MG63 (cell line): ENCODE data around the gene ACOX3. TPM values are rescaled to one million over a fixed set of nuclear protein-coding genes. Genes with fewer than 3 reads are reported as not detected.
"Not testable (repeated sequence)": the region's sequence is repeated elsewhere in the genome, so short reads cannot be mapped to it uniquely, and the experiment has no call there.

ENCODE experiments used
- DNase-seq: peaks from one replicate; pipeline ENCODE4 v3.0.0-alpha.2; 2020
- H3K27me3 ChIP-seq: fragments of 250-450 bp; sonication (Bioruptor Pico); 2 replicates; pipeline ENCODE4 v1.5.1; 2020; ENCODE audit warnings: mild to moderate bottlenecking, moderate library complexity
- H3K36me3 ChIP-seq: fragments of 250-450 bp; sonication (Bioruptor Pico); 2 replicates; pipeline ENCODE4 v1.5.1; 2020; ENCODE audit warnings: mild to moderate bottlenecking, moderate library complexity
- H3K4me3 ChIP-seq: fragments of 250-450 bp; sonication (Bioruptor Pico); 2 replicates; pipeline ENCODE4 v1.5.1; 2020; ENCODE audit warnings: mild to moderate bottlenecking, moderate library complexity
- H3K9me3 ChIP-seq: fragments of 250-450 bp; sonication (Bioruptor Pico); 2 replicates; pipeline ENCODE4 v1.5.1; 2020; ENCODE audit warnings: mild to moderate bottlenecking, moderate library complexity
- total RNA-seq: library from RNA; depleted of rRNA; stranded (reverse); fragments of >200 nt; shearing (Covaris generic); gene quantifications from 2 replicates; pipeline ENCODE4 v1.2.3, GENCODE V29; 2014; ENCODE audit warnings: low replicate concordance

ACOX3 gene
- total RNA-seq, 1 experiment from 2014 or later, result 20.3 TPM

DNA sequence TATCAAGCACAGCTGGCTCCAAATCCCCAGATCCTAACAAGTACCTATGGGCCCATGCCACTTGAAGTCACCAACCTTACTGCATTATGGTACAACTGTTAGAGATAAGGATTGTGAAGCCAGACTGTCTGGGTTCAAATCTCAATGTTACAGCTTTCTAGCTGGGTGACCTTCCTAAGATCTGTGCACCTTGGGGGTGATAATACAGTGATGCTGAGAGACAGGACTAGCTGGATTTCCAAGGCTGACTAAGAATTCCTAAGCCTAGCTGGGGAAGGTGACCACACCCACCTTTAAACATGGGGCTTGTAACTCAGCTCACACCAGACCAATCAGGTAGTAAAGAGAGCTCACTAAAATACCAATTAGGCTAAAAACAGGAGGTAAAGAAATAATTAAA, 20.4 kb downstream of the ACOX3 start:
- H3K36me3 ChIP-seq, H3K27me3 ChIP-seq, H3K4me3 ChIP-seq, H3K9me3 ChIP-seq, DNase-seq: not testable (repeated sequence)

DNA sequence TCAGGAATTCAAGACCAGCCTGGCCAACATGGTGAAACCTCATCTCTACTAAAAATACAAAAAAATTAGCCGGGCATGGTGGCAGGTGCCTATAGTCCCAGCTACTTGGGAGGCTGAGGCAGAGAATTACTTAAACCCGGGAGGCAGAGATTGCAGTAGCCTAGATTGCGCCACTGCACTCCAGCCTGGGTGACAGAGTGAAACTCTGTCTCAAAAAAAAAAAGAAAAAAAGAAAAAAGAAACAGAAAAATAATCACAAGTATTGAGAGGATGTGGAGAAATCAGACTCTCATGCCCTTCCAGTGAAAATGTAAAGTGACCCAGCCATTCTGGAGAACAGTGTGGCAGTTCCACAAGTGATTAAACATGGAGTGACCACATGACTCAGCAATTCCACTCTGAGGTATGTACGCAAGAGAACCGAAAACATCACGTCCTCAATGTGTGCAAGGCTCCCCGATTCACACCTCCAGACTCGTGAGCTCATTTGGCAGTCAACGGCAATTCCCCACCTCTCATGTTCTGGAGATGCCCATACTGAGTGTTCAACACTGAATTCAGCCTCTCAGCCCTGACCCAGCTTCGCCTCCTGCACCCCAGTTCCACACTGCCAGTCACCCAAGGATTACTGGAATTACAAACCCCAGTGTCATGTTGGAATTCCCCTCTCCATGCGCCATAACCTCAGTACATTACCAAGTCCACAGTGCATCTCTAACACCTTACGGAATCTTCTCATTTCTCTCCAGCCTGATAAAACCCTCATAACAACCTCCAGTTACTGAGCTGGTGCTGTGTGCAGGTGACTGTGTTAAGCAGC, 21.1 kb downstream of the ACOX3 start:
- DNase-seq, result no peak
- H3K9me3 ChIP-seq, result no peaks in the 10 kb centered on the region
- H3K27me3 ChIP-seq, result no peaks in the 10 kb centered on the region
- H3K36me3 ChIP-seq, result peaks cover 5% of the 10 kb centered on the region
- no peak overlapping the region for H3K4me3 ChIP-seq

DNA sequence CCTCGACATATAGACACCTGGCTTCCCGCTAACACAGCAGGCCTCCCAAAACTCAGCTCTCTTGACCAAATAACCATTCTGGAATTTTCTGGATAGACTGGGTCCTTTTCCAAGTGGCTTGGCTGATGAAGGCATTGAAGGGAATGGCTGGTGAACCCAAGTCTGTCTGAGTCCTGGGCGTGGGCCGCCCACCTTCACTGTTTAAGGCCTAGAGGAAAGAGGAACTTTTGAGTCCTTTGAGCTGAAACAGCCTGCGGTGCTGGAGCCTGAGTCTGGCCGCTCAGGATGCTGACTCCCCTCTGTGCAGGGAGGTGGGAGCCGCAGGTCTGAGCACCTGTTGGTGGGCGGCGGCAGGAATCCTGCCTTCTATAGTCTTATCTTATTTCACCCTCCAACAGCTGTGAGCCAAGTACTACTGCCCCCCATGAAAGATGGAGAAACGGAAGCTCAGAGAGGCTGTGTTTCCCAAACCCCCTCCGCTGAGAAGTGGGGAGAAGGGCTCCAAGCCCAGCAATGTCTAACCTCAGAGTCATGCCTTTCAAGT, 23.4 kb downstream of the ACOX3 start:
- Histone ChIP-seq H3K27me3 (no peaks in the 10 kb centered on the region), H3K9me3 (no peaks in the 10 kb centered on the region), H3K36me3 (peaks cover 6% of the 10 kb centered on the region), H3K4me3 (no peak overlapping the region)
- DNase-seq, result no peak

DNA sequence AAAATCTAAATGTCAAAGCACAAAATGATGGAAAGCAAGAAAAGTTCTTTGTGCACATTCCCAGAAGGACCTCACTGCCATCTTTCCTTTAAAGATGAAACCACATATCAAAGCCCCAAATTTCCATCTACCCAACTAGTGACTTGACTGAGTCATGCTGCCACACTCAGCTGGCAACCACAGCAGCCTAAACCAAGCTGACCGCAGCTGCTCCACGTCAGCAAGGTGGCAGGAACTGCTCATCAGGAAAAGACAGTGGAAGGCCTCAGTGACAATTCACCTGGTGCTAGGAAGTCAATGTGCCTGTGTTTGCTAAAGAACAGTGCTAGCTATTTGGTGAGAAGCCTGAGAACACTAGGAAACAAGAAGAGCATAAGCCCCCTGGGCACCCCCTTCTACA, 26.1 kb downstream of the ACOX3 start:
- DNase-seq, result no peak
- H3K36me3 ChIP-seq, result peaks cover 6% of the 10 kb centered on the region
- no peaks in the 10 kb centered on the region for H3K27me3 ChIP-seq
- no peaks in the 10 kb centered on the region for H3K9me3 ChIP-seq
- no peak overlapping the region for H3K4me3 ChIP-seq

DNA sequence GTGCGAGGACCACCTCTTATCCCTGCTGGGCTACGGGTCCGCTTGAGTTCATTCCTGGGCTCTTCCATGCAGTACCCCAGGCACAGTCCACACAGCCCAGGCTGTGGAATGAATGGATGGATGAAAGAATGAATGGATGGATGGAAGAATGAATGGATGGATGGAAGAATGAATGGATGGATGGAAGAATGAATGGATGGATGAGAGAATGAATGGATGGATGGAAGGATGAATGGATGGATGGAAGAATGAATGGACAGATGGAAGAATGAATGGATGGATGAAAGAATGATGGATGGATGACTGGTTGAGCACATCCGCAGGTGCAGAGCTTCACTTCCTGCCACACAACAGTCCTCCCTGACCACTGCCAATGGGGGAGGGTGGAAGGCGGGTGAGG, 28.2 kb downstream of the ACOX3 start:
- no peak overlapping the region for H3K4me3 ChIP-seq
- H3K9me3 ChIP-seq, result no peaks in the 10 kb centered on the region
- peaks cover 9% of the 10 kb centered on the region for H3K36me3 ChIP-seq
- no peak for DNase-seq
- no peaks in the 10 kb centered on the region for H3K27me3 ChIP-seq

DNA sequence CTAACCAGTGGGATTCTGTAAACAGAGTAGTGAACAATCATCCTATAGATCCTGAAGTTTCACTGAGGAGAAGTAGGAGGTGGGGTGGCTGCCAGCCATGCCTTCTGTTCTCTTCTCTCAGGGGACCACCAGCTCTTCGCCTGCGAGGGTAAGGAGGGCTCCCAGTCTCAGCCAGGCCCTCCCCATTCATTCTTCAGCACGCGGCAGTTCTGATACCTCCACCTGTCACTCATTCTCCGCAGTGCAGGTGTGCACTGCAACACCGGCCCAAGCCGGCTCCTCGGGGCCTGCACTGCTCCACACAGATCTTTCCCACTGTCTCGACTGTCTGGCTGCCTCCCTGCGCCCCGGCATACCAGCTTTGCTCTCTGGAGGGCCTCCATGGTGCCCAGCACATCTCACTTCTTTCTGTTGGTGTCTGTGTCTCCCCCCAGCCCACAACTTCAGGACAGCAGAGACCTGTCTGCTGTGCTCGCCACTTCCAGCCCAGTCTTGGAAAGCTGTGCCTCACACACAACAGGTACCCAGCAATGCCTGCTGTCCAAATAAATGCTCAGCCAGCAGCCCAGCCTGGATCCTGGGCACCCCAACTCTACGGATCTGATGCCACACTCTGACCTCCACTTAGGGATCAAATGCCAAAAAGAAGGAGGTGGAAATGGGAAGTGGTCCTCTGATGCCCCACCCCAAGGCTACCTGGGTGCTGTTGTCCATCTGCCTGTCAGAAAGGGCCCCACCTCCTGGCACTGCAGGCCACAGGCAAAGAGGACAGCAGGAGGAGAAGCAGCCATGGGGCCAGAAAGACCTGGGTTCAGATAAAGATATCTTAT, 29.0 kb downstream of the ACOX3 start:
- peaks cover 9% of the 10 kb centered on the region for H3K36me3 ChIP-seq
- no peak overlapping the region for H3K4me3 ChIP-seq
- H3K9me3 ChIP-seq, result no peaks in the 10 kb centered on the region
- DNase-seq, result no peak
- H3K27me3 ChIP-seq, result no peaks in the 10 kb centered on the region

DNA sequence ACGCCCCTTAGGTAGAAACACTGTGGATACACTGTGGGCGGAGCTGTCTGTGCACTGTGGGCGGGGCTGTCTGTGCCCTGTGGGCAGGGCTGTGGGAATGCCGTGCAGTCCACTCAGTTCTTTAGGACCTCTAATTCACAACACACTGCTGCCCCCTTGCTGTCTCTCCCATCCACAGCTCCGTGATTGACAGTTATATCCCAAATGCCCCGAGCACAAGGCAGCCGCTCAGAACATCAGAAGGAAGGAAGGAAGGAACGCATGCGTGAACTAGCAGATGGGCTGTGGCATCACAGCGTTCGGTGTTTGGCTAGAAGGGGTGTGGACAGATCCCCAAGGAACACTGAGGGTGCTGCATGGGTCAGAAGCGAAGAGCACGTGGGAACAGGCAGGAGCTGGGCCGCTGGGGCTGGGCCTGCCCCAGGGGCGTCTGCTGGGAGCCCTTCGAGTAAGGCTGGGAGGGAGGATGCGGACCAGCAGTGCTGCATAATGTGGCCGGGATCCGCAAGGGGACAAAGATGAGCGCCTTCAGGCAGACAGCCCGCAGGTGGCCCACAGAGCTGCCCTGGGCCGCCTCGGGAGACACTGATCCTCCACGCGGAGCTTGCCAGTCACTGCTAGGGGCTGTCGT, 29.8 kb downstream of the ACOX3 start:
- Histone ChIP-seq H3K27me3 (no peaks in the 10 kb centered on the region), H3K4me3 (no peak overlapping the region), H3K9me3 (no peaks in the 10 kb centered on the region), H3K36me3 (peaks cover 9% of the 10 kb centered on the region)
- peak; percentile 52 for DNase-seq

DNA sequence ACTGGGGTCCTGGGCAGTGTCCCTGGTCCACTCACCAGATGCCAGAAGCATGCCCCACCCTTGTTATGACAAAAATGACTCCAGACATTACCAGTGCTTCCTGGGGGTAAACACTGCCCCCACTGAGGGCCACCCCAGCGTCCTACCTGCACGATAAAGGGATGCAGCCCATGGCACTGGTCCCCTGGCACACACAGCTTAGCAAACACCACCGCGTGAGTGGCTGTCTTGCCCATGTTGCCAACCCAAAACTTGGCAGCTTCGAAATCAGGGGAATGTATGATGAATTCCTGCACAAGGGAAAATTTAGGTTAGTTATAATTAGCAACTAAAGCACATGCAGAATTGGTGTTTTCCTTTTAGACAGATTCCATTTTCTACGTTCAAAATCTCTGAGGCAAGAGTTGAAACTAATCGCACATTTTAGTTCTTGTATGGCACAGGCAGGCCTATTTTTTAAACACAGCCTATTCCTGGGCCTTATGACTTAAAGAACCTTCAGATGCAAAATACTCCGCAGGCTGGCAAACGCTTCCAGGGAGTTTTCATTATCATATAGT, 30.4 kb downstream of the ACOX3 start:
- no peak for DNase-seq
- no peaks in the 10 kb centered on the region for H3K9me3 ChIP-seq
- no peak overlapping the region for H3K4me3 ChIP-seq
- H3K27me3 ChIP-seq, result no peaks in the 10 kb centered on the region
- H3K36me3 ChIP-seq, result peaks cover 9% of the 10 kb centered on the region

DNA sequence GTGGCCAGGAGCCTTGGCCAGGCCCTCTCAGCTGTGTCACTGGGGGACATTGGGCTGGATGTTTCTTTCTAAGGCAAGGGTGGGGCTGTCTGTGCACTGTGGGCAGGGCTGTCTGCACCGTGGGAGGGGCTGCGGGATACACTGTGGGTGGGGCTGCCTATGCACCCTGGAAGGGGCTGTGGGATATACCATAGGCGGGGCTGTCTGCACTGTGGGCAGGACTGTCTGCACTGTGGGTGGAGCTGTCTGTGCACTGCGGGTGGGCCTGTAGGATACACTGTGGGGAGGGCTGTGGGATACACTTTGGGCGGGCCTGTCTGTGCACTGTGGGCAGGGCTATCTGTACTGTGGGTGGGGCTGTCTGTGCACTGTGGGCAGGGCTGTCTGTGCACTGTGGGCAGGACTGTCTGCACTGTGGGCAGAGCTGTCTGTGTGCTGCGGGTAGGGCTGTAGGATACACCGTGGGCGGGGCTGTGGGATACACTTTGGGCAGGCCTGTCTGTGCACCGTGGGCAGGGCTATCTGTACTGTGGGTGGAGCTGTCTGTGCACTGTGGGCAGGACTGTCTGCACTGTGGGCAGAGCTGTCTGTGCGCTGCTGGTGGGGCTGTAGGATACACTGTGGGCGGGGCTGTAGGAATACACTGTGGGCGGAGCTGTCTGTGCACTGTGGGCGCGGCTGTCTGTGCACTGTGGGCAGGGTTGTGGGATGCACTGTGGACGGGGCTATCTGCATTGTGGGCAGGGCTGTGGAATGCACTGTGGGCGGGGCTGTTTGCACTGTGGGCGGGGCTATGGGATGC, 31.1 kb downstream of the ACOX3 start:
- no peak overlapping the region for H3K4me3 ChIP-seq
- H3K36me3 ChIP-seq, result peaks cover 4% of the 10 kb centered on the region
- no peaks in the 10 kb centered on the region for H3K27me3 ChIP-seq
- H3K9me3 ChIP-seq, result no peaks in the 10 kb centered on the region
- peak; percentile 42 for DNase-seq

DNA sequence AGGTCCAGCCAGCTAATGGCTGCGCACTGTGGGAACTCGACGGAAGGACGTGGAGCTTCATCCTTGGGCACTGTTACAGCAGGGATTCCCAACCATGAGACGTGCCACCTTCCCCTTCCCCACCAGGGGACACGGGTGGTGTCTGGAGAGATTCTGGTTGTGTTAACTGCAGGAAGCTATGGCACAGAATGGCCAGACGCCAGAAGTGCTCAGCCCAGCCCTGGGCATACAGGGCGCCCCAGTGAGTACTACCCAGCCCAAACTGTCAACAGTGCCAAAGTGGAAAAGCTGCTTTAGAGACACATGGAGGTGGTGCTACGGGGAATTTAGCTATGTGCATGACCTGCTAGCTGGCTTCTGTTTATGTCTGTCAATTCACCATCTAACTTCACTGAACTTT, 32.8 kb downstream of the ACOX3 start:
- Histone ChIP-seq H3K4me3 (no peak overlapping the region), H3K27me3 (no peaks in the 10 kb centered on the region), H3K36me3 (peaks cover 5% of the 10 kb centered on the region; the same call in 1 of the 2 replicates), H3K9me3 (no peaks in the 10 kb centered on the region)
- DNase-seq, result no peak

DNA sequence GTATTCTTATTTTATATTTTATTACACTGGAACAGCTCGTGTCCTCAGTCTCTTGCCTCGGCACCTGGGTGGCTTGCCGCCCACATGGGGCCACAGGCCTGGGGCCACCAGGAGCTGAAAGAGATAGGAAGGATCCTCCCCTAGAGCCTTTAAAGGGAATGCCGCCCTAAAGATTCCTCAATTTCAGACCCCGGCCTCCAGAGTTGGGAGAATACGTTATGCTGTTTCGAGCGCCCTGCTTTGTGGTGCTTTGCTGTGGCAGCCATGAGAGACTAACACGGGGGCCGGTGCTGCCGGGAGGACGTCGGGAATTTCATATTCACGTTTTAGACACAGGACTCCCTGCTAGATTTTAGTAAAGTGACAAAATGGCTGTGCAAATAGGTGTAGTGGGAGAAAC, 33.2 kb downstream of the ACOX3 start:
- Histone ChIP-seq H3K9me3 (no peaks in the 10 kb centered on the region), H3K27me3 (no peaks in the 10 kb centered on the region), H3K36me3 (peaks cover 9% of the 10 kb centered on the region; the same call in 1 of the 2 replicates), H3K4me3 (no peak overlapping the region)
- no peak for DNase-seq

DNA sequence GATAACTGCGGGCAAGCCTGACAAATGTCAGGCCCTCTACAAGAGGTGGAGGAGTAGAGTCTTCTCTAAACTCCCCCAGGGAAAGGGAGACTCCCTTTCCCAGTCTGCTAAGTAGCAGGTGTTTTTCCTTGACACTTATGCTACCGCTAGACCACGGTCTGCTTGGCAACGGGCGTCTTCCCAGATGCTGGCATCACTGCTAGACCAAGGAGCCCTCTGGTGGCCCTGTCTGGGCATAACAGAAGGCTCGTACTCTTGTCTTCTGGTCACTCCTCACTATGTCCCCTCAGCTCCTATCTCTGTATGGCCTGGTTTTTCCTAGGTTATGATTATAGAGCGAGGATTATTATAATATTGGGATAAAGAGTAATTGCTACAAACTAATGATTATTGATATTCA, 33.6 kb downstream of the ACOX3 start:
- H3K4me3 ChIP-seq, H3K36me3 ChIP-seq, H3K9me3 ChIP-seq, H3K27me3 ChIP-seq, DNase-seq: not testable (repeated sequence)

DNA sequence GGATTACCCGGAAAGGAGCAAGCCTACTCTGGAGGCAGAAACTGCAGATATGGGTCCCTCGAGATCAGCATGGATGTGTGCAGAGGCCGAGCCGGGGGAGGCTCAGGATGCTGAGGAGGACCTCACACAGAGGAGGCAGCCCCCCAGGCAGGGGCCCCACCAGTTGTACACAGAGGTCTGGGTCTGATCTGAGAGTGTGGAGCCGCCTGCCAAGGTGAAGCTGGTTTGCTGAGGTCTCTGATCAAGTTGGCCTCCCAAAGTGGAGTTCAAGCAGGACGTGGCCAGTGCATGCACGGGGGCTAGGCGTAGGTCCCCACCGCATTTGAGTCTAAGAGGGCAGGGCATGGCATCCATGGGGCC, 35.0 kb downstream of the ACOX3 start:
- H3K27me3 ChIP-seq, result no peaks in the 10 kb centered on the region

DNA sequence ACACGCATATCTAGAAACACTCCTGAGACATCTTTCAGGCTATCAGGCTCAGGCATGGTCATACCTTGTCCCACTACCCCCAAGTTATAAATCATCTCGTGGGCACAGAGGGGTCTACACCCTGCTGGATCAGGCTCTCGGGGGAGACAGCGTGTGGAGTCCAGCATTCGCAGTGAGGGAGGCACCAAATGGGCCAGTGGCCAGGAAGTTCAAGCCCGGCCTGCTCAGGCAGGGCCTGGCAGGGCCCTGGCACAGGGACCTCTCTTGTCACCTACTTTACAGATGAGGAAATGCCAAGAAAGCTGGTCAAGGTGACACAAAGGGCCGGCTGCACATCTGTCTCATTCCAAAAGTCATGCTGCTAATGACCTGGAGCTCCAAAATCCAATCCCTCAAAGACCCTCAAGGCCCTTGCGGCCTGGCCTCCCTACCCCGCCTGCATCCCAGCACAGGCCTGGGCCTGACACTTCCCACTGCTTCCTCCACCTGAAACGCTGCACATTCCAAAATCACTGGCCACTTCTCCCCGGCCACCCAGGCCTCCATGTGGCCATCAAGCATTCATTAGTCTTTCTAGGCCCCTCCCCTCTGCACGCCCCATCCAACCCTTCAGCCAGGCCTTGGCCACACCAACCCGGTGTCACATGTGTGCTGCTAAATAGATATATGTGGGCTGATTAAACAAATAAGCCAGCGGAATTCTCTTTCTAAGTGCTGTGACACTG, 35.6 kb downstream of the ACOX3 start:
- DNase-seq, result no peak
- Histone ChIP-seq H3K36me3 (peaks cover 9% of the 10 kb centered on the region; the same call in 1 of the 2 replicates), H3K4me3 (no peak overlapping the region), H3K27me3 (no peaks in the 10 kb centered on the region), H3K9me3 (no peaks in the 10 kb centered on the region)

More for the DNA sequence above, 35.0 kb downstream of the ACOX3 start:
- no peak overlapping the region for H3K4me3 ChIP-seq
- H3K36me3 ChIP-seq, result peaks cover 9% of the 10 kb centered on the region; the same call in 1 of the 2 replicates
- H3K9me3 ChIP-seq, result no peaks in the 10 kb centered on the region
- DNase-seq, result no peak

DNA sequence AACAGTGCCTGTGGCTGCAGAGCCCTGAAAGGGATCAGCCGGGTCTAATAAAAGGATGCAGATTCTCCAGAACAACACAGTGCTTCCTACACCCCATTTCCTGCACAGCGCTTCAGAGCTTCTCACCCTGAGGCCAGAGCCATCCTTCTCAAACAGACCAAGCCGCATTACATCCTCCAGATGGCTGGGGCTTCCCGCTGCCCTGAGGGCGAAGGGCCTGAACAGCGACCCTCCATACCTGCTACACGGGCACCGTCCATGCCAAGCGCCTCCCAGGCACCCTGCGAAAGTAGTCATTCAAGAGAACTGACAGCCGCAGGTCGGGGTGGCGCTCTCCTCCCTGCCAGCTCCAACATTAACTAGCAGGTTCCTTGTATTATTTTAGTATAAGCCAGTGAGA, 36.5 kb downstream of the ACOX3 start:
- no peaks in the 10 kb centered on the region for H3K9me3 ChIP-seq
- peaks cover 6% of the 10 kb centered on the region; the same call in 1 of the 2 replicates for H3K36me3 ChIP-seq
- H3K4me3 ChIP-seq, result no peak overlapping the region
- no peak for DNase-seq
- no peaks in the 10 kb centered on the region for H3K27me3 ChIP-seq
